GM10266 (cell line): ENCODE data around the gene MANEAL.

Experiments
- DNase-seq: peaks from one replicate; pipeline ENCODE4 v3.0.0; 2012; ENCODE audit errors: extremely low spot score
- CTCF ChIP-seq: IDR thresholded peaks from 2 replicates; pipeline ENCODE4 v1.5.1; 2012; ENCODE audit warnings: mild to moderate bottlenecking, low read depth; ENCODE audit not compliant: control insufficient read depth, insufficient read depth; ENCODE audit errors: missing control alignments

MANEAL gene

GRCh38 chr1:37831809-37832208 lies 38.2 kb downstream of the MANEAL start:
- no peak for TF ChIP-seq CTCF
- DNase-seq = no peak

GRCh38 chr1:37836788-37837187 lies 43.1 kb downstream of the MANEAL start:
- no peak for TF ChIP-seq CTCF
- no peak for DNase-seq

GRCh38 chr1:37839676-37840075 lies 46.0 kb downstream of the MANEAL start:
- DNase-seq = no peak
- TF ChIP-seq CTCF = no peak

GRCh38 chr1:37840711-37841110 lies 47.1 kb downstream of the MANEAL start:
- no peak for TF ChIP-seq CTCF
- DNase-seq = no peak

- no peak for DNase-seq
- TF ChIP-seq CTCF = no peak
Observed at GRCh38 chr1:37841652-37842051, 48.0 kb downstream of the MANEAL start.

GRCh38 chr1:37844536-37844935 lies 50.9 kb downstream of the MANEAL start:
- TF ChIP-seq CTCF = no peak
- no peak for DNase-seq

- no peak for DNase-seq
- TF ChIP-seq CTCF = no peak
Observed at GRCh38 chr1:37845049-37845646, 51.5 kb downstream of the MANEAL start.
